Neural cell (in vitro differentiated cells): ENCODE measurements around the gene TSKU.

Experiments
- POLR2AphosphoS5 ChIP-seq: IDR thresholded peaks from 2 replicates; pipeline ENCODE4 v1.6.1; 2012
- RAD21 ChIP-seq: fragments of 450-650 bp; conservative IDR thresholded peaks from 2 replicates; pipeline ENCODE4 v1.6.1; 2014; ENCODE audit warnings: antibody characterized with exemption, mild to moderate bottlenecking, moderate library complexity
- TF ChIP-seq, protein P1 (sequence below): fragments of 450-650 bp; IDR thresholded peaks from 2 replicates; pipeline ENCODE4 v1.5.1; 2014; ENCODE audit warnings: antibody characterized with exemption, mild to moderate bottlenecking, moderate library complexity; ENCODE audit not compliant: poor library complexity, severe bottlenecking

DNA sequence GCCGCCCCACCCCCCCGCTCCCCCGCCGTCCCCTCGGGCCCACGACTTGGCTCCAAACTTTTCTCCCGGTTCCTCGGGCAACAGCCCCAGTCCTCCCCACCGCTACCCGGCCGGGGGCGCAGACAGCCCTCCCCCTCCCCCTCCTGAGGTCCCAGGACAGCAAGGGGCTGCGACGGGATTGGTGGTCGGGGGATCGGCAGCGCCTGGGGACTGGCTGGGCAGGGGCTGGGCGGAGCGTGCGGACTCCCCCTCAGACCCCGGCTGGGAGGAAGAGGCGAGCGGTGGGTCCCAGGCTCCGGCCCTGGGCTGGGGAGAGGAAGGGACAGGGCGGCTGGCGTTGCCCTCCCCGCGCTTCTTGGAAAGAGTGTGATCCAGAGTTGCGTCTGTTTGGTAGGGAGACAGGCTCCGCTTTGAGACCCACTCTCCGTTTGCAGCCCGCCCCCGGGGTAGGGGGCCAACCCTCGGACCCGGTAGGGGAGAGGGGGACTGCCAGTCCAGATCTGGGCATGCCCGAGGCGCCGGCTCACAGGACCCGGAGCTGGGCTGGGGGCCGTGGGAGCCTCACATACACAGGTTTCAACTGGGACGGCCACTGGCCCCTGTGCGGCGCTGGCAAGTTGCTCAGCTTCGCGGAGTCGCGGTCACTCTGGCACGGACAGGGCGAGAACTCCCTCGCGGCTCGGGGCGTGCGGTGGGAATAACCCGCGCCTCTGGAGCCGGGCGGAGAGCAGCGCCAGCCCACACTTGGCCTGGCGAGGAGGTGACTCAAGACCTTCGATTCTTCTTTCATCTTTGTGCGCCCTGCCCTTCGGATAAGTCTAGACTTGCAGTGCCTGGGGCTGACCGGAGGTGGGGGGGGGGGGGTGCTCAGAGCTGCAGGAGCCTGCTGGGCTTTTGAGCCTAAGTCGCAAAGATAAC is 999 bp downstream of the TSKU start:
- TF ChIP-seq, protein P1, sequence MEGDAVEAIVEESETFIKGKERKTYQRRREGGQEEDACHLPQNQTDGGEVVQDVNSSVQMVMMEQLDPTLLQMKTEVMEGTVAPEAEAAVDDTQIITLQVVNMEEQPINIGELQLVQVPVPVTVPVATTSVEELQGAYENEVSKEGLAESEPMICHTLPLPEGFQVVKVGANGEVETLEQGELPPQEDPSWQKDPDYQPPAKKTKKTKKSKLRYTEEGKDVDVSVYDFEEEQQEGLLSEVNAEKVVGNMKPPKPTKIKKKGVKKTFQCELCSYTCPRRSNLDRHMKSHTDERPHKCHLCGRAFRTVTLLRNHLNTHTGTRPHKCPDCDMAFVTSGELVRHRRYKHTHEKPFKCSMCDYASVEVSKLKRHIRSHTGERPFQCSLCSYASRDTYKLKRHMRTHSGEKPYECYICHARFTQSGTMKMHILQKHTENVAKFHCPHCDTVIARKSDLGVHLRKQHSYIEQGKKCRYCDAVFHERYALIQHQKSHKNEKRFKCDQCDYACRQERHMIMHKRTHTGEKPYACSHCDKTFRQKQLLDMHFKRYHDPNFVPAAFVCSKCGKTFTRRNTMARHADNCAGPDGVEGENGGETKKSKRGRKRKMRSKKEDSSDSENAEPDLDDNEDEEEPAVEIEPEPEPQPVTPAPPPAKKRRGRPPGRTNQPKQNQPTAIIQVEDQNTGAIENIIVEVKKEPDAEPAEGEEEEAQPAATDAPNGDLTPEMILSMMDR = no peak
- TF ChIP-seq POLR2AphosphoS5 (no peak), RAD21 (no peak)
